ENCODE results near the gene LAMC1. TPM values are rescaled to one million over a fixed set of nuclear protein-coding genes. Genes with fewer than 3 reads are reported as not detected.

The LAMC1 gene
- total RNA-seq, 1 experiment from 2014 or later, result 95.5 TPM

DNA sequence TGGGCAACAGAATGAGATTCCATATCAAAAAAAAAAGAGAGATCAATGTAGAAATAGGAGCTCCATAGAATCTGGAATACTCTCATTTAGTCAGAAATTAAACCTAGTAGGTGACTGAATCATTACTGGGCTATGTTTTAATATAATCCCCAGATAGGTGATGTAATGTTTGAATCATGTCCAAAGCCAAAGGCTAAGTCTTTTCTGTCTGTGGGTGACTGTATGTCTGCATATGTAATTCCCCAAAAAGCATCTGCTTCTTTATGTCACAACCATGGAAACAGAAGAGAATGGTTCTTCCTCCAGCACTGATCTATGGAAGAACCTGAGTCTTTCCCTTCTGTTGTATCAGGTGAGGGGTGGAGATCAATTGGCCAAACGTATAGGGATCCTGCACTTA lies 168.6 kb downstream of the LAMC1 start:
- H3K27ac ChIP-seq (ENCODE audit: low read depth, low read length, poor library complexity, severe bottlenecking), result no peak overlapping the region
- intact Hi-C loops (cut with micrococcal nuclease; ENCODE audit: unreplicated experiment), result no loop called here
- ChIA-PET POLR2A (ENCODE audit: low non-redundant PET) (no interaction called here), CTCF (no interaction called here)
- H3K4me3 ChIP-seq (ENCODE audit: low read depth, low read length, poor library complexity, severe bottlenecking), result no peak overlapping the region
- H3K36me3 ChIP-seq (ENCODE audit: insufficient read depth, low read length, poor library complexity, severe bottlenecking), result no peaks in the 10 kb centered on the region
- no TSS peak for BruUV-seq (replicated peaks)
- no peaks in the 10 kb centered on the region for H3K4me1 ChIP-seq (ENCODE audit: insufficient read depth, low read length, poor library complexity, severe bottlenecking)
- no peaks in the 10 kb centered on the region for H3K27me3 ChIP-seq (replicated peaks; ENCODE audit: insufficient read depth, low read depth, low read length, poor library complexity)
- no peaks in the 10 kb centered on the region for H3K9me3 ChIP-seq (ENCODE audit: low read depth, low read length, poor library complexity, severe bottlenecking)
- DNase-seq (ENCODE audit: low spot score), result peak; percentile 23
- TF ChIP-seq EZH2 (IDR thresholded peaks at IDR 0.05; ENCODE audit: borderline replicate concordance, low read depth, low read length, poor library complexity, severe bottlenecking), result no peak
- TF ChIP-seq, protein P1, sequence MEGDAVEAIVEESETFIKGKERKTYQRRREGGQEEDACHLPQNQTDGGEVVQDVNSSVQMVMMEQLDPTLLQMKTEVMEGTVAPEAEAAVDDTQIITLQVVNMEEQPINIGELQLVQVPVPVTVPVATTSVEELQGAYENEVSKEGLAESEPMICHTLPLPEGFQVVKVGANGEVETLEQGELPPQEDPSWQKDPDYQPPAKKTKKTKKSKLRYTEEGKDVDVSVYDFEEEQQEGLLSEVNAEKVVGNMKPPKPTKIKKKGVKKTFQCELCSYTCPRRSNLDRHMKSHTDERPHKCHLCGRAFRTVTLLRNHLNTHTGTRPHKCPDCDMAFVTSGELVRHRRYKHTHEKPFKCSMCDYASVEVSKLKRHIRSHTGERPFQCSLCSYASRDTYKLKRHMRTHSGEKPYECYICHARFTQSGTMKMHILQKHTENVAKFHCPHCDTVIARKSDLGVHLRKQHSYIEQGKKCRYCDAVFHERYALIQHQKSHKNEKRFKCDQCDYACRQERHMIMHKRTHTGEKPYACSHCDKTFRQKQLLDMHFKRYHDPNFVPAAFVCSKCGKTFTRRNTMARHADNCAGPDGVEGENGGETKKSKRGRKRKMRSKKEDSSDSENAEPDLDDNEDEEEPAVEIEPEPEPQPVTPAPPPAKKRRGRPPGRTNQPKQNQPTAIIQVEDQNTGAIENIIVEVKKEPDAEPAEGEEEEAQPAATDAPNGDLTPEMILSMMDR (conservative IDR thresholded peaks at IDR 0.05; ENCODE audit: low read depth, low read length), result no peak

DNA sequence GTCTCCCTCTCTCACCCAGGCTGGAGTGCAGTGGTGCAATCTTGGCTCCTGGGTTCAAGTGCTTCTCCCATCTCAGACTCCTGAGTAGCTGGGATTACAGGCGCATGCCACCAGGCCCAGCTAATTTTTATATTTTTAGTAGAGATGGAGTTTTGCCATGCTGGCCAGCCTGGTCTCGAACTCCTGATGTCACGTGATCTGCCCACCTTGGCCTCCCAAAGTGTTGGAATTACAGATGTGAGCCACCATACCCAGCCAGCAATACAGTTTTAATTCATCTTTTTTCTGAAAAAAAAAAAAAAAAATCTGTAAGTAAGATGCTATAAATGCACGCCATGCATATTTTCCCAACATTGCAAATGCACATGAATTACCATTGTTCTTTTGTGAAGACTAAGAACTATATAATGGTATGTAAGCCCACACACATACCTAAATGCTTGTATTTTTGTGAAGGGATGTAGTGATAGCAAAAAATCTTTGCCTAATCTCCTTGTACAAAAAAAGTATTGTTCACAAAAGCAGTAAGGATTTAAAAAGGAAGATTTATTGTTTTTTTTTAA lies 170.8 kb downstream of the LAMC1 start:
- no TSS peak for BruUV-seq (replicated peaks)
- H3K36me3 ChIP-seq (ENCODE audit: insufficient read depth, low read length, poor library complexity, severe bottlenecking), result no peaks in the 10 kb centered on the region
- H3K9me3 ChIP-seq (ENCODE audit: low read depth, low read length, poor library complexity, severe bottlenecking), result no peaks in the 10 kb centered on the region
- POLR2A ChIA-PET (ENCODE audit: low non-redundant PET), result no interaction called here
- CTCF ChIA-PET, result no interaction called here
- H3K27me3 ChIP-seq (replicated peaks; ENCODE audit: insufficient read depth, low read depth, low read length, poor library complexity), result no peaks in the 10 kb centered on the region
- no peak overlapping the region for H3K27ac ChIP-seq (ENCODE audit: low read depth, low read length, poor library complexity, severe bottlenecking)
- DNase-seq (ENCODE audit: low spot score), result no peak
- H3K4me1 ChIP-seq (ENCODE audit: insufficient read depth, low read length, poor library complexity, severe bottlenecking), result no peaks in the 10 kb centered on the region
- no peak overlapping the region for H3K4me3 ChIP-seq (ENCODE audit: low read depth, low read length, poor library complexity, severe bottlenecking)
- intact Hi-C loops (cut with micrococcal nuclease; ENCODE audit: unreplicated experiment), result no loop called here
- TF ChIP-seq, protein P1 (conservative IDR thresholded peaks at IDR 0.05; ENCODE audit: low read depth, low read length), result no peak
- no peak for TF ChIP-seq EZH2 (IDR thresholded peaks at IDR 0.05; ENCODE audit: borderline replicate concordance, low read depth, low read length, poor library complexity, severe bottlenecking)

DNA sequence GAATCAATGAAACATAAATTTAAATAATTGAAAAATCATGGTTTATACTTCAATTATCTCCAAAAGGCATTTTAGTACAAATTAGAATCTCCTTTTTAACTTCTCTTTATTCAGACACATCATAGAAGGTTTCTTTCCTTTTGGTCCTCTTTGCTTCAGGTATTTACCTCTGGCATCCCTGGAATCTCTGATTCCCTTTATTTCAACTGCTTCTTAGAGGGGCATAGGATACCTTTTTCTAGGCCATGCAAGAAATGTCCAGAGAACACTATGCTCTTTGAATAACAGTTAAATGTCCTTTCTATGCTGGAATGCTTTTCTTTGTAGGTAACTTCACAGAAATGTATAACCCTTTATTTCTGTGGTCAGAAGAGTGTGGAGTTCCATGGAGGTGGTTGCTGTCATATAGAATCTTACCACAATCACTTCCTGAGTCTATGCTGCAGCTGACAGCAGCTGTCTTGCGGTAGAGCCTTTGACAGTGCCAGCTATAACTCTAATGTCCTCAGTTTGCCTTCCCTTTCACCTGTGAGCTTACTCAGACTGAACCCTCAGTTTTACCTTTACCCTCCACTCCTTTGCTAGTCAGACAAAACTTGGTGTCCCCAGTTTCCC lies 171.4 kb downstream of the LAMC1 start:
- TF ChIP-seq EZH2 (IDR thresholded peaks at IDR 0.05; ENCODE audit: borderline replicate concordance, low read depth, low read length, poor library complexity, severe bottlenecking), result no peak
- TF ChIP-seq, protein P1 (conservative IDR thresholded peaks at IDR 0.05; ENCODE audit: low read depth, low read length), result no peak
- no TSS peak for BruUV-seq (replicated peaks)
- intact Hi-C loops (cut with micrococcal nuclease; ENCODE audit: unreplicated experiment), result no loop called here
- H3K4me1 ChIP-seq (ENCODE audit: insufficient read depth, low read length, poor library complexity, severe bottlenecking), result no peaks in the 10 kb centered on the region
- POLR2A ChIA-PET (ENCODE audit: low non-redundant PET), result no interaction called here
- no peak overlapping the region for H3K27ac ChIP-seq (ENCODE audit: low read depth, low read length, poor library complexity, severe bottlenecking)
- H3K4me3 ChIP-seq (ENCODE audit: low read depth, low read length, poor library complexity, severe bottlenecking), result no peak overlapping the region
- no peaks in the 10 kb centered on the region for H3K36me3 ChIP-seq (ENCODE audit: insufficient read depth, low read length, poor library complexity, severe bottlenecking)
- no peaks in the 10 kb centered on the region for H3K27me3 ChIP-seq (replicated peaks; ENCODE audit: insufficient read depth, low read depth, low read length, poor library complexity)
- CTCF ChIA-PET, result no interaction called here
- H3K9me3 ChIP-seq (ENCODE audit: low read depth, low read length, poor library complexity, severe bottlenecking), result no peaks in the 10 kb centered on the region
- DNase-seq (ENCODE audit: low spot score), result no peak

Data from A673 (cell line).